Stomach (tissue), 9 donors: ENCODE data around the gene GDF7. TPM values are rescaled to one million over a fixed set of nuclear protein-coding genes. Genes with fewer than 3 reads are reported as not detected.

ENCODE experiments used
- DNase-seq, 2 donors: peaks; one replicate each; pipeline versions ENCODE4 v3.0.0 to v3.0.0-alpha.2; 2013 to 2019
- H3K27ac ChIP-seq, 5 donors: fragments of 200-600 bp in 4 of 5; sonication (generic) in 4 of 5; one replicate each; pipeline ENCODE4 v1.5.1; 2013 to 2019; ENCODE audit warnings: mild to moderate bottlenecking in 1 of 5, moderate library complexity in 1 of 5
- H3K27me3 ChIP-seq, 3 donors: fragments of 200-600 bp; sonication (generic); one replicate each; pipeline ENCODE4 v1.5.1; 2017 to 2019; ENCODE audit warnings: mixed run types in 1 of 3
- H3K36me3 ChIP-seq, 4 donors: fragments of 200-600 bp; sonication (generic); 1 replicate in 3 of 4; 2 replicates in 1 of 4; pipeline ENCODE4 v1.5.1; 2016 to 2019
- H3K4me1 ChIP-seq, 4 donors: fragments of 200-600 bp; sonication (generic); one replicate each; pipeline ENCODE4 v1.5.1; 2016 to 2019
- H3K4me3 ChIP-seq, 4 donors: fragments of 200-600 bp; sonication (generic) in 3 of 4; one replicate each; pipeline ENCODE4 v1.5.1; 2016 to 2019; ENCODE audit warnings: mild to moderate bottlenecking in 1 of 4
- H3K9me3 ChIP-seq, 4 donors: fragments of 200-600 bp; sonication (generic); one replicate each; pipeline ENCODE4 v1.5.1; 2016 to 2019
- EP300 ChIP-seq: sonication (generic); formaldehyde crosslinking; IDR thresholded peaks from one replicate; pipeline ENCODE4 v1.6.1; 2017; ENCODE audit warnings: antibody characterized with exemption
- POLR2A ChIP-seq, 4 donors: fragments of 450-650 bp; IDR thresholded peaks; one replicate each; pipeline ENCODE4 v1.6.1; 2016; ENCODE audit warnings: antibody characterized with exemption in 4 of 4, control low read depth in 2 of 4, mild to moderate bottlenecking in 1 of 4, moderate library complexity in 1 of 4
- POLR2AphosphoS5 ChIP-seq, 3 donors: sonication (generic); formaldehyde crosslinking; IDR thresholded peaks; one replicate each; pipeline ENCODE4 v1.6.1; 2016; ENCODE audit warnings: antibody characterized with exemption in 3 of 3
- WGBS, 5 donors: extraction: QIAGEN DNeasy Blood & Tissue Kit in 3 of 5; methylation state at CpG; one replicate each; pipeline versions ENCODE4 v1.1.5 to v1.1.7; 2013 to 2018; 5-methylcytosine and 5-hydroxymethylcytosine counted together
- intact Hi-C: fragments of 100-400 bp; cut with DNase I; formaldehyde crosslinking; loops from one replicate; pipeline ENCODE4 v1.15.1; 2023; ENCODE audit warnings: low total_unique reads
- polyA plus RNA-seq, 3 donors: library from polyadenylated mRNA; stranded (reverse); fragments of 200-250 nt; gene quantifications; one replicate each; pipeline ENCODE4 v1.2.3, GENCODE V29; 2013
- total RNA-seq, 5 donors: library from RNA; depleted of rRNA; stranded (reverse); fragments of >200 nt; gene quantifications; one replicate each; pipeline versions ENCODE4 v1.1.0 to v1.2.3, GENCODE V29; 2014 to 2016
- TF ChIP-seq, protein P1 (sequence below), 7 experiments: fragments of 450-650 bp in 4 of 7; fragments of 200-600 bp in 3 of 7; sonication (generic) in 3 of 7; IDR thresholded peaks; one replicate each; pipeline ENCODE4 v1.5.1; 2016 to 2019; ENCODE audit warnings: antibody characterized with exemption in 7 of 7, control low read depth in 2 of 7, mild to moderate bottlenecking in 1 of 7
- donor health status: healthy with polysubstance abuse.
- donor health status: Bipolar disorder and iron deficiency.
- donor health status: healthy.

GDF7 gene
- total and polyA plus RNA-seq, 8 donors: 0.10 to 1.3 (median 0.37) TPM; not detected in 3

GRCh38 chr2:20668871-20669475, 2.0 kb downstream of the GDF7 start:
- no peak for DNase-seq
- no peaks in the 10 kb centered on the region for H3K36me3 ChIP-seq
- H3K4me3 ChIP-seq: no peak overlapping the region
- 56 to 71% (median 66%) methylated on average over 7 to 8 of the region's 8 CpGs for WGBS, 5 donors
- H3K27me3 ChIP-seq: peaks cover 37 to 100% (median 91%) of the 10 kb centered on the region in 3 donors
- peaks cover 35 to 70% (median 52%) of the 10 kb centered on the region in 4 donors for H3K4me1 ChIP-seq
- intact Hi-C loops: no loop called here
- no peak overlapping the region for H3K27ac ChIP-seq
- TF ChIP-seq POLR2AphosphoS5 (IDR thresholded peaks at IDR 0.05) (no peak), EP300 (no peak), POLR2A (IDR thresholded peaks at IDR 0.05) (no peak)
- TF ChIP-seq, protein P1, sequence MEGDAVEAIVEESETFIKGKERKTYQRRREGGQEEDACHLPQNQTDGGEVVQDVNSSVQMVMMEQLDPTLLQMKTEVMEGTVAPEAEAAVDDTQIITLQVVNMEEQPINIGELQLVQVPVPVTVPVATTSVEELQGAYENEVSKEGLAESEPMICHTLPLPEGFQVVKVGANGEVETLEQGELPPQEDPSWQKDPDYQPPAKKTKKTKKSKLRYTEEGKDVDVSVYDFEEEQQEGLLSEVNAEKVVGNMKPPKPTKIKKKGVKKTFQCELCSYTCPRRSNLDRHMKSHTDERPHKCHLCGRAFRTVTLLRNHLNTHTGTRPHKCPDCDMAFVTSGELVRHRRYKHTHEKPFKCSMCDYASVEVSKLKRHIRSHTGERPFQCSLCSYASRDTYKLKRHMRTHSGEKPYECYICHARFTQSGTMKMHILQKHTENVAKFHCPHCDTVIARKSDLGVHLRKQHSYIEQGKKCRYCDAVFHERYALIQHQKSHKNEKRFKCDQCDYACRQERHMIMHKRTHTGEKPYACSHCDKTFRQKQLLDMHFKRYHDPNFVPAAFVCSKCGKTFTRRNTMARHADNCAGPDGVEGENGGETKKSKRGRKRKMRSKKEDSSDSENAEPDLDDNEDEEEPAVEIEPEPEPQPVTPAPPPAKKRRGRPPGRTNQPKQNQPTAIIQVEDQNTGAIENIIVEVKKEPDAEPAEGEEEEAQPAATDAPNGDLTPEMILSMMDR (IDR thresholded peaks at IDR 0.05): no peak
- peaks cover 0 to 8% (median 0%) of the 10 kb centered on the region in 4 donors for H3K9me3 ChIP-seq

DNA sequence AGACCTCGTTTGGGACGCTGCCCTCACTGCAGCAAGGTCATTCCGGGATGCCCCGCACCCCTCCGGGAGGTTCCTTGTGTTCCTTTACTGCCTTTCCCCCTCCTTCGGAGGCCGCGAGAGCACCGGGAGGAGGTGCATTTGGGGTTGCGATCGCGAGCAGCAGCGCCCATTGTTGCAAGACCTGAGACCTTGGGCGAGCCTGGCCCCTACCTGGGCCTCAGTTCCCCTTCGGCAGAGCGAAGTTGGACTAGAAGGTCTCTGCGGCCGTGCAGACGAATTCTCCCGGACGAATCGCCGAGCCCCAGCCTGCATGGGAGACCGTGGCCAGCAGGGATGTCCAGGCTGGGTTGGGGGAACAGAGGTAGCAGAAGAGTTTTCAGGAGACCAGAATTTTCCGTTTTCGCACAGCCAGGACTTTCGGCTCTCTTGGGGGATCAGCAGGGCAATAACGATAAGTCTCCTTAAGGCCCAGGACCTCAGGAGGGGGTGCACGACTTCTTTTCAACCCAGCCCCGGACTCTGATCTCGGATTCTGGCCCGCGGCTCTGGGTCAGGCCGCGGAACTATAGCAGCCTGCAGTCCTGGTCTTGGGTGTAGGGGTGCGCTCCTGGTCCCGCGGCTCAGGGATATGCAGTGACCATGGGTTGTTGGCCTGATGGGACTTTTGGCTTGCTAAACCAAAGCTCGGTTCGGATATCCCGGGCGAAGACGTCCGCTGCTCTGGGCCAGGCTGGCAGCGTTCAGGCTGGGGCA, 2.8 kb downstream of the GDF7 start:
- Histone ChIP-seq H3K4me3 (no peak overlapping the region), H3K27me3 (peaks cover 37 to 100% (median 85%) of the 10 kb centered on the region in 3 donors), H3K4me1 (peaks cover 35 to 66% (median 51%) of the 10 kb centered on the region in 4 donors), H3K9me3 (peaks cover 0 to 8% (median 0%) of the 10 kb centered on the region in 4 donors), H3K27ac (no peak overlapping the region), H3K36me3 (no peaks in the 10 kb centered on the region)
- peak in 1 of 2 donors; percentile 16 for DNase-seq
- 24 to 47% (median 30%) methylated on average over 20 to 45 of the region's 45 CpGs for WGBS, 5 donors
- TF ChIP-seq EP300: no peak
- TF ChIP-seq, protein P1 (IDR thresholded peaks at IDR 0.05): no peak
- intact Hi-C loops: no loop called here

DNA sequence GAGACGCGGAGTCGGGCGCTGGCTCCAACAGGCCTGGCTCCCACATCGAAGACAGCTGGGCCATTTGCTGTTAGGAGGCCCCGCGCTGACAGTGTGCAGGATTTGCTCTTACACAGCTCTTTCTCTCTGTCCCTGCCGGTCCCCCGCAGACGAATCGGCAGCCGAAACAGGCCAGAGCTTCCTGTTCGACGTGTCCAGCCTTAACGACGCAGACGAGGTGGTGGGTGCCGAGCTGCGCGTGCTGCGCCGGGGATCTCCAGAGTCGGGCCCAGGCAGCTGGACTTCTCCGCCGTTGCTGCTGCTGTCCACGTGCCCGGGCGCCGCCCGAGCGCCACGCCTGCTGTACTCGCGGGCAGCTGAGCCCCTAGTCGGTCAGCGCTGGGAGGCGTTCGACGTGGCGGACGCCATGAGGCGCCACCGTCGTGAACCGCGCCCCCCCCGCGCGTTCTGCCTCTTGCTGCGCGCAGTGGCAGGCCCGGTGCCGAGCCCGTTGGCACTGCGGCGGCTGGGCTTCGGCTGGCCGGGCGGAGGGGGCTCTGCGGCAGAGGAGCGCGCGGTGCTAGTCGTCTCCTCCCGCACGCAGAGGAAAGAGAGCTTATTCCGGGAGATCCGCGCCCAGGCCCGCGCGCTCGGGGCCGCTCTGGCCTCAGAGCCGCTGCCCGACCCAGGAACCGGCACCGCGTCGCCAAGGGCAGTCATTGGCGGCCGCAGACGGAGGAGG, 3.5 kb downstream of the GDF7 start:
- Histone ChIP-seq H3K36me3 (no peaks in the 10 kb centered on the region), H3K4me1 (peaks cover 35 to 65% (median 49%) of the 10 kb centered on the region in 4 donors), H3K27ac (no peak overlapping the region), H3K9me3 (peaks cover 0 to 8% (median 0%) of the 10 kb centered on the region in 4 donors), H3K27me3 (peaks cover 35 to 95% (median 82%) of the 10 kb centered on the region in 3 donors), H3K4me3 (peak overlapping the region in 3 of 4 donors; percentile 11 to 34 (median 19))
- 13 to 35% (median 17%) methylated on average over 15 to 83 of the region's 83 CpGs for WGBS, 5 donors
- no peak for TF ChIP-seq POLR2A (IDR thresholded peaks at IDR 0.05)
- intact Hi-C loops: no loop called here
- DNase-seq: peak in 1 of 2 donors; percentile 81

DNA sequence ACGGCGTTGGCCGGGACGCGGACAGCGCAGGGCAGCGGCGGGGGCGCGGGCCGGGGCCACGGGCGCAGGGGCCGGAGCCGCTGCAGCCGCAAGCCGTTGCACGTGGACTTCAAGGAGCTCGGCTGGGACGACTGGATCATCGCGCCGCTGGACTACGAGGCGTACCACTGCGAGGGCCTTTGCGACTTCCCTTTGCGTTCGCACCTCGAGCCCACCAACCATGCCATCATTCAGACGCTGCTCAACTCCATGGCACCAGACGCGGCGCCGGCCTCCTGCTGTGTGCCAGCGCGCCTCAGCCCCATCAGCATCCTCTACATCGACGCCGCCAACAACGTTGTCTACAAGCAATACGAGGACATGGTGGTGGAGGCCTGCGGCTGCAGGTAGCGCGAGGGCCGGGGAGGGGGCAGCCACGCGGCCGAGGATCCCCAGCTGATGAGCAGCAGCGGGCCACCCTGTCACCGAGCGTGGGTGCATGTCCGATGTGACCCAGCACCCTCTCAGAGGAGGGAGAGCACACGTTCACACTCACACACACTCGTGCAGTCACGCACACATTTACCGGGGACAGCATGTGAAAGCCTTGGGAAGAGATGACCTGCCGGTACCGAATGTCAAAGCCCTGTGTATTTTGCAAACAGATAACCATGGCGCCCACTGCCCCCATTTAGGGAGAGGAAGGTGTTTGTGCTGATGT, 4.2 kb downstream of the GDF7 start:
- Histone ChIP-seq H3K9me3 (peaks cover 0 to 8% (median 0%) of the 10 kb centered on the region in 4 donors), H3K36me3 (no peaks in the 10 kb centered on the region), H3K27ac (no peak overlapping the region), H3K4me3 (peak overlapping the region in 2 of 4 donors; percentile 11 to 19), H3K27me3 (peaks cover 30 to 88% (median 77%) of the 10 kb centered on the region in 3 donors), H3K4me1 (peaks cover 35 to 65% (median 49%) of the 10 kb centered on the region in 4 donors)
- DNase-seq: no peak
- intact Hi-C loops: no loop called here
- TF ChIP-seq, protein P1 (IDR thresholded peaks at IDR 0.05): no peak
- WGBS, 5 donors: 13 to 30% (median 15%) methylated on average over 12 to 60 of the region's 60 CpGs
